ENCODE measurements around the gene LRRC63.

LRRC63 gene

DNA sequence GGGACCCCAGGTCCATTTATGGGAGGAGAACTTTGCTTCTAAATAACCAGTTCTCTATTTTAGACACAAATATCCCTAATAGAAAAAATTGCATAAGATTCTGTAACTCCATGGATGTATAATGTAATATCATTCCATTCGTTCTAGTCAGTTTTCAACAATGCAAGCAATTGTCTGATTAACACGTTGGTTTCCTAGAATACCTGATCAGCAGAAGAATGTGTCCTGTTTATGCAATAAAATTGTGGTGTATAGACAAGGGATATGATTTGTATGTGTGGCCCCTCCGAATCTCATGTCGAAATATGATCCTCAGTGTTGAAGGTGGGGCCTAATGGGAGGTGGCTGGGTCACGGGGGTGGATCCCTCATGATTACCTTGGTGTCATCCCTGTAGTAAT lies 113.2 kb downstream of the LRRC63 start:
- Histone ChIP-seq H3K27me3 (ENCODE audit: control insufficient read depth, insufficient read depth, low read length) (no peaks in the 10 kb centered on the region), H3K4me3 (ENCODE audit: low read depth, low read length) (no peak overlapping the region), H3K9ac (ENCODE audit: low read length) (no peak overlapping the region), H3K27ac (ENCODE audit: low read depth, low read length) (no peak overlapping the region), H3K9me3 (ENCODE audit: control insufficient read depth, insufficient read depth, low read depth, low read length) (no peaks in the 10 kb centered on the region; the same call in 1 of the 2 replicates), H3K4me1 (ENCODE audit: control insufficient read depth, insufficient read depth, low read length) (peaks cover 12% of the 10 kb centered on the region; the same call in 1 of the 2 replicates), H3K36me3 (ENCODE audit: control insufficient read depth, insufficient read depth, low read length) (no peaks in the 10 kb centered on the region)

Data from HUES6 (cell line).